ENCODE data around the gene SLC8B1.
A peak's percentile ranks its signal among the peaks of the same experiment; 100 is the strongest.

SLC8B1 gene

DNA sequence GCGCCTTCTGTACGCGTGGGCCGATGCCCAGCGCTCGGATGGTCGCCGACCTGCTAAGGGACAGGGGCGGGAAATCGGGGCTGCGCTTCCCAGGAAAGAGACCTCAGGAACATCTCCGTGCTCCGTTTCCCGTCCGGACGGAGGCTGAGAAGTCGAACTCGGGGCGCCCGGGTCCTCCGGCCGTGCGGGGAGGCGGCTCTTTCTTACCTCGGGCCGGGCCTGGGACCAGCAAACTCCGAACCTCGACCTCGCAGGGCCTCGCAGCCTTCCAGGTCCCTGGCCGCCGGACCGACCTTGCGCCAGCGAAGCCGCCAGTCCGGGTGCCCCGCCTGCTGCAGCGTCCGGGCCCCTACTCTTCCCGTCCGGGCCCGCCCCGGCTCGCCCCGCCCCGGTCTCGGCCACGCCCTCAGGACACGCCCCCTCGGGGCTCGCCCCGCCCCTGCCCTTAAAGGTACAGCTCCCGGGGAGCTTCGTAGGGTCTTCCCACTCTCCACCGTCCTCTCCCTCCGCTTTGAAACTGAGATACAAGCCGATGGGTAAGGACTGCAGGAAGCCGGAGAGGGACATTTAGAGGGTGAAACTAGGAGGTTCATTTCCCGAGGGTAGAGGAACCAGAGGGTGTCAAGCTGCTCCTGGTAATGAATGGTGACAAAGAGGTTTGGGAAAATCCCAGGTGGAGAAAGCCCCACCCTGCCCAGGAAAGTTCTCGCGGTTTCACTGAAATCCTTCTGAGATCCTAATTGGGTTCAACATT, at the start of gene SLC8B1:
Gene SLC8B1, minus strand, starts transcription at position 324 of the 754 bp plus-strand sequence. CDS start 2,231 bp downstream, outside the sequence.
- DNase-seq (ENCODE audit: low read depth), result no peak

DNA sequence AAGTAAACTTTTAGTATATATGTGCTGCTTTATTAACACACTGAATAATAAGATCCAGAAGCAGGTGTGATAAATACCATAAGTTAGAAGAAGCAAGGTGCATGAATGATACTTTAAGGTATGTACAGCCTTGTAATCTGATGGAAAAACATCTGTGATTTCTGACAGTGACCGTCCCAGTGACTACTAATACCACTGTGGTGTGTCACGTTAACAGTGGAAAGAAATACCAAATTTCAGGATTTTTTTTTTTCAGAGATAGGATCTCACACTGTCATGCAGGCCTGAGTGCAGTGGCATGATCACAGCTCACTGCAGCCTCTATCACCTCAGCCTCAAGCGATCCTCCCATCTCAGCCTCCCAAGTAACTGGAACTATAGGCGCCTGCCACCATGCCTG, 47.3 kb upstream of the SLC8B1 start:
- DNase-seq (ENCODE audit: low read depth), result no peak

DNA sequence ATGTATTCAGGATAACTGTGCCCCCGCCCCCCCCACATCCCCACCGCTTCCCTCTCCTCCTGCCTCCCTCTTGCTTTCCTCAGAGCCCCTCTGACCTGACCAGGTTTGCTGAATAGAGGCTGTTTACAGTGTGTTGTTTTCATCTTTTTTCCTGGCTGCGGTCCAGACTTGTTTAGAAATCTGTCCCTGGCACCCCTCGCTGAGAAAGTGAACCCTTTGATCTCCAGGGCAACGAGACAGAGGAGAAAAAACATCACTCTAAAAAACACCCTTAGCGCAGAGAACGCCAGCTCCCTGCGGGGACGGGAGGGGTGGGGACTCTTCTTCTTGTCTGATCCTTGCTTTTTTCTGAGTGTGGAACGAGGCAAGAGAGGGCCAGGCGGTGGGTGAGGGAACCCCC, 46.3 kb upstream of the SLC8B1 start:
- DNase-seq (ENCODE audit: low read depth), result no peak

DNA sequence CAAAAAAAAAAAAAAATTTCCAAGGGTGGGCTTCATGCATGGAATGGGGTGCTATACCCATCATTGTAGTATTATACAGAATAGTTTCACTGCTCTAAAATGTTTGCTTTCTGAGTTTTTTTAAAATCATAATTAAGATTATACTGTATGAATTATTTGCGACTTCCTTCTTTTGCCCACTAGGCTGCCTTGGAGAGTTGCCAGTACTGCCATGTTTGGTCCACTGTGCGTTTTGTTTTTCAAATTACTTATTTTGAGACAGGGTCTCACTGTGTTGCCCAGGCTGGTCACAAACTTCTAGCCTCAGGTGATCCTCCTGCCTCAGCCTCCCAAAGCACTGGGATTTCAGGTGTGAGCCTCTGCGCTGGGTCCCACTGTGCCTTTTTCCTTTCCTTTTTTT, 43.4 kb upstream of the SLC8B1 start:
- DNase-seq (ENCODE audit: low read depth), result no peak

DNA sequence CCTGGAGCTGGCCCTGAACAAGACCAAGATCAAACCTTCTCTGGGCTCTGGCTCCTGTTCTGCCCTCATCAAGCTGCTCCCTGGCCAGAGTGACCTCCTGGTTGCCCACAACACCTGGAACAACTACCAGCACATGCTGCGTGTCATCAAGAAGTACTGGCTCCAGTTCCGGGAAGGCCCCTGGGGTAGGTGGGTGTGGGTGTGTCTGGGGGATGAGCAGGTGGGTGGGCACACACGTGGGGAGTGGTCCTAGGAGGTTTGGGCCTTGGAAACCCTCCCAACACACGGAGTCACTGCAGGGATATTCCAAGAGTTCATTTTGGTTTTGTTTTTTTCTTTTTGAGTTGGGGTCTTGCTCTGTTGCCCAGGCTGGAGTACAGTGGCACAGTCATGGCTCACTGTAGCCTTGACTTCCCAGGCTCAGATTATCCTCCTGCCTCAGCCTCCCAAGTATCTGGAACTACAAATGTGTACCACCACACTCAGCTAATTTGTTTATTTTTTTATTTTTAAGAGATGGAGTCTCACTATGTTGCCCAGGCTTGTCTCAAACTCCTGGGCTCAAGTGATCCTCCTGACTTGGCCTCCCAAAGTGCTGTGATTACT, 40.0 kb upstream of the SLC8B1 start:
- DNase-seq (ENCODE audit: low read depth), result no peak

DNA sequence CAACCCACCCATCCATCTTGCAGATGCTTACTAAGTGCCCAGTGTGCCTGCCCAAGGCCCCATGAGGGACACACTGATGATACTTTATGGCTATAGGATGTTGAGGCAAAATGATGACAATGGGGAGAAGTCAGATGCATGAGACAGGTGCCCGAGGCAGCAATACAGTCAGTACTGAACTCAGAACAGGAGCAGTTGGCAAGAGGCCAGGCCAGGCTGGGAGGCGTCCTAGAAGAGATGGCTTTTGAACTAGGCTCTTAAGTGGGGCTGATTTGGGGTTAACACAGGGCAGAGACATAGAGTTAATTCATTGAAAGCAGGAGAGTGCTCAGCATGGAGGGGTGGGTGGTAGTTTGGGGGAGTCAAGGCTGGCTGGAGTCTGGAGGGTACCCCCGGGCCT, 39.1 kb upstream of the SLC8B1 start:
- DNase-seq (ENCODE audit: low read depth), result no peak

DNA sequence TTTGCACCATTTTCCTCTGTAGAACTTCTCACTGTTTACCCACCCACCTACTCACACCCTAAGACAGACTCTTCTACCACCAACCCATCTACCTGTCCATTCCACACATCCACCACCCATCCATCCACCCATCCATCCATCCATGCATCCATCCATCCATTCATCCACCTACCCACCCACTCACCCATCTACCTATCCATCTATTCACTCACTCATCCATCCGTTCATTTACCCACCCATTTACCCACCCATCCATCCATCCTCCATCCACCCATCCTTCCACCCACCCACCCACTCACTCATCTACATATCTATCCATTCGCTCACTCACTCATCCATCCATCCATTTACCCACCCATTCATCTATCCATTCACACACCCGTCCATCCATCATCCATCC, 38.5 kb upstream of the SLC8B1 start:
- DNase-seq (ENCODE audit: low read depth), result no peak

DNA sequence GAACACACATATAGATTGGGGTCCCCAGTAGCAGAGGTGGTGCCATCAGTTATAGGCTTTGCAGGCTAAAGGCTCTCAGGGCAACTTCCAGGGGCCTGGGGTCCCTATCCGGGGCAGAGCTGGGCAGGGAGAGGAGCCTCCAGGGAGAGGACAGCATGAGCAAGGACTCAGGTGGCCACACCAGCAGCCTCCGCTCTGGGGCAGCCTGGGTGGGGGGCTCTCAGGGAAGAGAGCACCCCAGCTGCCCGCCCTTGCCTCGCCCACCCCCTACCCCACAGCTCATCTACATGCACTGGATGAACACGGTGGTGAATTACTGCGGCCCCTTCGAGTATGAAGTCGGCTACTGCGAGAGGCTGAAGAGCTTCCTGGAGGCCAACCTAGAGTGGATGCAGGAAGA, 37.5 kb upstream of the SLC8B1 start:
- DNase-seq (ENCODE audit: low read depth), result no peak

DNA sequence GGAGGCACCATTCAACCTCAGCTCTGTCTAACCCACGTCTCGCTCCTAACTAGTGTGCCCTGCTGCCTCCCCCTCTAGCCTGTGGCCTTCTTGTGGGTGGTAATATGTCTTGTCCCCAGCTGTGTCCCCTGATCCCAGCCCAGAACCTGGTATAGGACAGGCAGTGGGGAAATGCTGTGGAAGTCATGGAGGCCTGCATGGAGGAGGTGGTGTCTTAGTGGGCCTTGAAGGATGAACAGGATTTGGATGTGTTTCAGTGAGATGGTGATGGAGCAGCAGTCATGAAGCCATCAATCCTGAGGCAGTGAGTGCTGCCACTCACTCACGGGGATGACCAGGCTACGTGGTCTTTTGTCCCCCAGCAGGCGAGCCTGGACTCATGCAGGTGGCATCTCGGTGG, 36.9 kb upstream of the SLC8B1 start:
- no peak for DNase-seq (ENCODE audit: low read depth)

DNA sequence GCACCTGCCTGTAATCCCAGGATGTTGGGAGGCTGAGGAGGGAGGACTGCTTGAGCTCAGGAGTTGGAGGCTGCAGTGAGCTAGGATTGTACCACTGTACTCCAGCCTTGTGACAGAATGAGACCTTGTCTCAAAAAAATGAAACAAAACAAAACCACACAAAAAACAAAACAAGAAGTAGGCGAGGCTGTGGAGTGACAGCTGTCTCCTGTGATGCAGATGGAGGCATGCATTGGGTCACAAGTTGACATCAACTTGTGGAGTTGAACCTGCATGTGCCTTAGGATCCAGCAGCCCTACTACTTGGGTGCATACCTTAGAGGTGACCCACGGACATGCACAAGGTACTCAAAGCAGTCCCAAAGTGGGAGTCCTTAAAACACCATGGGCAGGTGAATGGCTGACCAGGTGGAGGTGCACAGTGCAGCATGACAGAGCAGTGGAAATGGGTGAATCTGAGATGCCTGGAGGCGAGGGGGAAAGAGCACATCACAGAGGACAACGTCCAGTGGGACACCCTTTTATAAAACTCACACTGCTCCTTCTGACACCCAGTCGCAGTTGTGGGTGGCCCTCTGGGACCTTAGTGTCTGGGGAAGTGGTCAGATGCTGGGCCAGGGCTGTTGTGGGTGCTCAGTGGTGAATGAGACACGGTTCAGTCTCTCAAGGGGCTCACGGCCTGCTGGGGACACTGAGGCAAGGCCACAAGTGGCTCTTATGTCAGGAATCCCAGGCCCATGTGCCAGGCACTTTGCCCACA, 36.2 kb upstream of the SLC8B1 start:
- DNase-seq (ENCODE audit: low read depth), result no peak

DNA sequence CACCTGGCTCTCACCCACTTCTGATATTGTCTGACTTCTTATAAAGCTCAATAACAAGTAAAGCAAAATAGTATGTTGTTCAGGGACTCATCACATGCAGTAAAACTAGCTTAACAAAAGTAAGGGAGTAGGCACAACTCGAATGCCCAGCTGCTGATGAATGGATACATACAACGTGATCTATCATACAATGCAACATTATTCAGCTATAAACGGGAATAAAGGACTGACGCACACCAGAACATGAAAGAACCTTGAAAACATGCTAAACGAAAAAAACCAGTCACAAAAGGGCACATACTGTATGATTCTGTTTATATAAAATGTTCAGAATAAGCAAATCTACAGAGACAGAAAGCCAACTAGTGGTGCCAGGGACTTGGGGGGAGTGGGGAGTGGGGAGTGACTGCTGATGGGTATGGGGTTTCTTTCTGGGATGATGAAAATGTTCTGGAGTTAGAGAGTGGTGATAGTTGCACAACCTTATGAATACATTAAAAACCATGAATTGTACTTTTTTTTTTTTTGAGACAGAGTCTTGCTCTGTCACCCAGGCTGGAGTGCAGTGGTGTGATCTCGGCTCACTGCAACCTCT, 34.6 kb upstream of the SLC8B1 start:
- DNase-seq (ENCODE audit: low read depth), result no peak

DNA sequence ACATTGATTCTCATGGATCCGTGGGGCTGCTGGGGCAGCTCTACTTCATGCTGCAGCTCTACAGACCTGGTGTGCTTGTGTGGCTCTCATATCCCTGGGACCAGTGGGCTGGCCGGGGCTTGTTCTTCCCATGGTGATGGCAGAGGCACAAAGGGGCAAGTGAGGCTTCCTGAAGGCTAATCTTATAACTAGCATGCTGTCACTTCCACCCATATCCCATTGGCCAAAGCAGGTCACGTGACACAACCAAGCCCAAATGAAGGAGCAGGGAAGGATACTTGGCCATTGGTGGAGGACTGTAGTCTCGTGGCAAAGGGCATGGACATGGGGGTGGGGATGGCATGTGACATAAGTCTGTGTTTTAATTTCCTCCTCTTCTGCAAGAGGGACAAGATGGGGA, 33.4 kb upstream of the SLC8B1 start:
- DNase-seq (ENCODE audit: low read depth), result no peak

DNA sequence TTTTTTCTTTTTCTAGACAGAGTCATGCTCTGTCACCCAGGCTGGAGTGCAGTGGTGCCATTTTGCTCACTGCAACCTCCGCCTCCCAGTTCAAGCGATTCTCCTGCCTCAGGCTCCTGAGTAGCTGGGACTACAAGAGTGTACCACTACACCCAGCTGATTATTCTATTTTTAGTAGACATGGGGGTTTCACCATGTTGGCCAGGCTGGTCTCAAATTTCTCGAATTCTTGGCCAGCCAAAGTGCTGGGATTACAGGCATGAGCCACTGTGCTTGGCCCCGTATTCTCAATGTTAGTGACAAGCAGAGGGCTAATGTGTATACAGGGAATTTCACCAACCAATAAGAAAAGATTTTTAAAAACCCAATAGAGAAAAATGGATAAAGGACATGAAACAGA, 31.9 kb upstream of the SLC8B1 start:
- DNase-seq (ENCODE audit: low read depth), result no peak

DNA sequence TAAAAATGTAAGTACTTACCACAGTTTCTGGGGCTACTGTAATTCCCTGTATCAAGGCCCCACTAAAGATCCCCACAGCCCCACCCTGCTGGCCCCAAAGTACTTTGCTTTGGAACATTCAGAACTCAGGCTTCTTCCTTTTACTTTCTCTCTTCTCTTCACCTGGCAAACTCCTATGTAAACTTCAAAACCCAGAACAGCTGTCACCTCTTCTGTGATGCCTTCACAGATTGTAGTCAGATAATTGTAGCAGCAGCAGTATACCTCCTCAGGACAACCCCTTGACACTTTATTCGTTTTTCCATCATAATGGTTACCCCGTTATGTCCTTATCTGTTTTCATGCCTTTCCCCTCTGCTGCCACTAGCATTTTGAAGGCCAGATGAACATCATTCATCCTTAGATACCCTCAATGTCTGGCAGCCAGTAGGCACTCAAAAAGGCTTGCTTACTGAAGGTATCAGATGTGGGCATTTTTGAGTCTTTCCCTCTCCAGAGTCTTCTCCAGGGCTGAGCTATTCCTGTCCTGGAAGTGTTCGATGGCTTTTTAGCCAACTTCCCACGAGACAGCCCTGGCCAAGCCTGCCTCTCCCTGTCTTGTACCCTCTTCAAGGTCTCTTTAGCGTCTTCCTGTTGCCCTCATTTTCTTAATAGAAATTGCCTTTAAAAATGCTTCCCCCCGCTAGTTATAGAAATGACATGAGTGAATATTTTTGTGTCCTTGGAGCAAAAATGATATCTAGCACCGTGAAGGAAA, 30.9 kb upstream of the SLC8B1 start:
- no peak for DNase-seq (ENCODE audit: low read depth)

DNA sequence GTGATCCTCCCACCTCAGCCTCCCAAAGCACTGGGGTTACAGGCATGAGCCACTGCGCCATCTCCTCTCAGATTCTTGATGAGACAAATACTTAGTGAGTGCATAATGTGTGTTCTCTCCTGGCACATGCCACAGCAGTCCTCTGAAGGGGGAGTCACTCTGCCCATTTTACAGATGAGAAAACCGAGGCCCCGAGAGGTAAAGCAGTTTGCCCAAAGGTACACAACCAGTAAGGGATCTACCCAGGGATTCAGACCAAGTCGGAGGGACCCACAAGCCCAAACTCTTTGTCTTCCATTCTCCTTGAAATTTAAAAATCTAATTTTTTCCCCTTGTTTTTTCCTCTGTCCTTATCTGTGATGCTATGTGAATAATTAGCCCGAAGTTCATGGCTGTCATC, 29.8 kb upstream of the SLC8B1 start:
- DNase-seq (ENCODE audit: low read depth), result no peak

DNA sequence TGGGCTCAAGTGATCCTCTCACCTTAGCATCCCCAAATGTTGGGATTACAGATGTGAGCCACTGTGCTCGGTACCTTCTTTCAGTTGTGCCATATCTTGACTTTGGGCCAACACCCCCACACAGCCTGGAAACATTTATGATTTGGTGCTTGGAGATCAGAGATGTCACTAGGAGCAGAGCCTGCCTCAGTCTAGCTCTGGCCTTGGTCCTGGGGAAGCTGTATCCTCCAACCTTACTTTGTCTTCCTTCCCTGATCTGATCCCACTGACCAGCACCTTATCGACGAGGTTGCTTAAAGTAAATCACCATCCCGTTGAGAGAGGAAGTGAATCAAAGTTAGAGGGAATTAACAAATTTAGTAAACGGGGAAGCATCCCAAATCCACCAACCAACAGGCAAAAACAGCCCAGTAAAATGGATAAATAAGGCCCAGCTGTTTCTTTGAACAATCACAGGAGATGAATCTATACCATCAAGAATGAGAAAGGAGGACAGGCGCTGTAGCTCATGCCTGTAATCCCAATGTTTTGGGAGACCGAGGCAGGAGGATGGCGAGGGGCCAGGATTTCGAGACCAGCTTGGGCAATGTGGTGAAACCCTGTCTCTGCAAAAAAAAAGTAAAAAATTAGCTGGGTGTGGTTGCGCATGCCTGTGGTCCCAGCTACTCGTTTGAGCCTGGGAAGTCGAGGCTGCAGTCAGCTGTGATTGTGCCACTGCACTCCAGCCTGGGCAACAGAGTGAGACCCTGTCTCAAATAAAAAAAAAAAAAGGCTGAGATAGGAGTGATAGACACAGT, 26.9 kb upstream of the SLC8B1 start:
- no peak for DNase-seq (ENCODE audit: low read depth)

DNA sequence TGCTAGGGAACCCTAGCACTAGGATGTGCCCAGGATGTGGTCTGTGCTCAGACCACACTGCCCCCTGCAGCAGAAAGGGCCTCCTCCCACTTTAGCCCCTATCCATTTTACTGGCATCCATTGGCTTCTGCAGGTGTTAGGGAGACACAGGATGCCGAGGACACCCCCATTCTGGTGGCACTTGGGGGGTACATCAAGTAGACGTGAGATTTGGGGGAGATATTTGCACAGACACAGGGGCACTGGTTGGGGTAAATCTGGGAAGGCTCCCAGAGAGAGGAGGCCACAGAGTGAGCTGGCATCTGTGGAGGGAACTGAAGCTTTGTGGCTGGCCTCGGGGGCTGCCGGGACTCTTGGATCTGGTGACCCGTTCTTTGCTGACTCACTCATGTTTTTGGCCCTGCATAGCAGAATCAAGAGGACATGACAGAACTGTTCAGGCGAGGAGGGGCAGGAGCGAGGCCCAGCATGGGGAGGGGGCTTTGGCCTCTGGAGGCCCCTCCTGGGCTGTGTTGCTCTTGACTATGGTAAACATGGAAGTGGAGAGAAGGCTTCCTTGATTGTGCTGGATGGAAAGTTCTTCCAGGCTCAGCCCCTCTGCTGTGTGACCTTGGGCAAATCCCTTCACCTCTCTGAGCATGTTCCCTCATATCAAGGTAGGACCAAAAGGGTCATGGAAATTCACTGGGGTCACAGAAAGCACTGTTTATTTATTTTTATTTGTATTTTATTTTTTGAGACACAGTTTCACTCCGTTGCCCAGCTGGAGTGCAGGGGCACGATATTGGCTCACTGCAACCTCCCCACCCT, 25.2 kb upstream of the SLC8B1 start:
- DNase-seq (ENCODE audit: low read depth), result no peak

DNA sequence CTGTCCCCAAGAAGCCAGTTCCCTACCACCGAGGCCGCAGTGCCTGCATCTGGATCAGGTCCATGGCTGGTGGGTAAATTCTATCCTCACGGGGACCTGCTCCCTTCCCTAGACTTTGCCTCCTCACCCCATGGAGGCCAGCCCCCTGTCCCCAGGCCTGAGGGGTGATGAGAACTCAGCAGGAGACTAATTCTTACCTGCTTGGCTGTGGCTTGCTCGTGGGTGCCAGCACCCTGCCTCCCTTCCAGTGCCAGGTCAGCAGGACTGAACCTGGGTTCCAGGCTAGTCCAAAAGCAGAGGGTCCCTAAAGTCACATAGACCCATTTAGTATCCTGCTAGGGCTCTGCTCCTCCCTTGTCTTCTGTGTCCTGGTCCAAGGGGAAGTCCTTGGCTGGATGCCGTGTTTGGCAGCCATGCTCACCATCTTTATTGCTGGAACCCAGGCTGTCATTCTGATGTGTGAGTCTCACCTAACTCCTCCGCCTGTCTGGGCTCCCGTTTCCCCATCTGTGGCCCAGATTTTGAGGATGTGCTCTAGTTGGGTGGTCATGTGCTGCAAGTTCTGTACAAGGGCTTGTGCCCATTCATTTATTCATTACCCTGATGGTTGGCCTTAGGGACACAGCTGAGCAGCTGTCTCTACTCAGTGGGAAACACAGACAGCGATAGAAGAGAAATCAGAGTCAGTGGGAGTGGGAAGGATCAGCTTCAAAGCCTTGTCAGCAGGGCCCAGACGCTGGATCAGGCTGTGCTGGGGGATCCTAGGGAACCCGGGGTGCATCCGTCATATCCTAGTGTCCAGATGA, 24.4 kb upstream of the SLC8B1 start:
- no peak for DNase-seq (ENCODE audit: low read depth)

DNA sequence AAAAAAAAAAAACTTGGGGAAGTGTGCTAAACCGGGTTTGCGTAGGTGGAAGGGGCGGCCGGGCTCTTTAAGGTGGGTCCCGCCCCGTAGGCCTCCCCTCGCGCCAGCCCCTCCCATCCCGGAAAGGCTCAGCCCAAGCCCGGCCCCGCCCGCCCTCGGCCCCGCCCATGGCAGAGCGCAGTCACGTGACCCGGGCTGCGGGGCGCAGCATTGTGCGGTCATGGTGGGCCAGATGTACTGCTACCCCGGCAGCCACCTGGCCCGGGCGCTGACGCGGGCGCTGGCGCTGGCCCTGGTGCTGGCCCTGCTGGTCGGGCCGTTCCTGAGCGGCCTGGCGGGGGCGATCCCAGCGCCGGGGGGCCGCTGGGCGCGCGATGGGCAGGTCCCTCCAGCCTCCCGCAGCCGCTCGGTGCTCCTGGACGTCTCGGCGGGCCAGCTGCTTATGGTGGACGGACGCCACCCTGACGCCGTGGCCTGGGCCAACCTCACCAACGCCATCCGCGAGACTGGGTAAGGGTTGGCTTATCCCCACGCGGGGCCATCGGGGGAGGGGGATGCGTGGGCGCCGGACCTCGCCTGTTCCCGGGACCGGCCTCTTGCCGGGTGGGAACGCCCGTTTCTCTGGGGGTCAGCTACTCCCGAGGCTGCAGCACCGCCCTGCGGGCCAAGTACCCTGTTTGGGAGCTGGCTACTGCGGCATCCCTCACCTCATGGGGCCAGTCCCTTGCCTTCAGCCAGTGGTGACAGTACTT, 23.6 kb upstream of the SLC8B1 start, which contains the start of gene PLBD2:
Gene PLBD2, plus strand, starts transcription at position 207 of the 752 bp plus-strand sequence. Its CDS starts 14 bp downstream, at position 221.
- peak; percentile 62 for DNase-seq (ENCODE audit: low read depth)
